DMS 273 treated with DMSO at 0.1 percent for 48 hours (cell line): ENCODE data around the gene LRRC4B.

Experiments used
- DNase-seq: peaks from one replicate; lab custom pipeline; 2025; lab: John Stamatoyannopoulos, UW

LRRC4B gene

GRCh38 chr19:50505856-50506611 is 62.2 kb downstream of the LRRC4B start:
- no peak for DNase-seq

- no peak for DNase-seq
Observed at GRCh38 chr19:50501568-50502475, 66.4 kb downstream of the LRRC4B start.

GRCh38 chr19:50501186-50501567 is 67.1 kb downstream of the LRRC4B start:
- DNase-seq, result no peak

- no peak for DNase-seq
Observed at GRCh38 chr19:50500753-50501151, 67.5 kb downstream of the LRRC4B start.

- no peak for DNase-seq
Observed at GRCh38 chr19:50500060-50500752, 68.0 kb downstream of the LRRC4B start.

- no peak for DNase-seq
Observed at GRCh38 chr19:50498219-50499056, 69.8 kb downstream of the LRRC4B start.

GRCh38 chr19:50497022-50497405 is 71.2 kb downstream of the LRRC4B start:
- DNase-seq, result no peak

- DNase-seq, result no peak
Observed at GRCh38 chr19:50496189-50497021, 71.8 kb downstream of the LRRC4B start.

- DNase-seq, result no peak
Observed at GRCh38 chr19:50495020-50495531, 73.2 kb downstream of the LRRC4B start.

GRCh38 chr19:50494186-50495019 is 73.8 kb downstream of the LRRC4B start:
- no peak for DNase-seq

- no peak for DNase-seq
Observed at GRCh38 chr19:50493171-50493570, 75.1 kb downstream of the LRRC4B start.

- no peak for DNase-seq
Observed at GRCh38 chr19:50492303-50493052, 75.8 kb downstream of the LRRC4B start.

- DNase-seq, result no peak
Observed at GRCh38 chr19:50490991-50491472, 77.2 kb downstream of the LRRC4B start.

GRCh38 chr19:50490411-50490811 is 77.8 kb downstream of the LRRC4B start:
- DNase-seq, result no peak

GRCh38 chr19:50489461-50490011 is 78.7 kb downstream of the LRRC4B start:
- no peak for DNase-seq

GRCh38 chr19:50488389-50489194 is 79.6 kb downstream of the LRRC4B start:
- no peak for DNase-seq

GRCh38 chr19:50486823-50487515 is 81.3 kb downstream of the LRRC4B start:
- DNase-seq, result peak; percentile 15
